Hepatocyte (in vitro differentiated cells): ENCODE results near the gene ZBP1. TPM values are rescaled to one million over a fixed set of nuclear protein-coding genes. Genes with fewer than 3 reads are reported as not detected.

Experiments
- DNase-seq: peaks from one replicate; pipeline ENCODE4 v3.0.0-alpha.2; 2016; ENCODE audit warnings: low spot score
- H2AFZ ChIP-seq: fragments of 200-600 bp; sonication (generic); 2 replicates; pipeline ENCODE4 v1.6.0; 2016; ENCODE audit warnings: antibody characterized with exemption, mild to moderate bottlenecking
- H3K27ac ChIP-seq: fragments of 200-600 bp; sonication (generic); 2 replicates; pipeline ENCODE4 v1.5.1; 2016; ENCODE audit warnings: mild to moderate bottlenecking
- H3K27me3 ChIP-seq: fragments of 200-600 bp; sonication (generic); 2 replicates; pipeline ENCODE4 v1.6.1; 2016
- H3K36me3 ChIP-seq: fragments of 200-600 bp; sonication (generic); replicated peaks from 2 replicates; pipeline ENCODE4 v1.5.1; 2016; ENCODE audit warnings: low read depth; ENCODE audit not compliant: insufficient read depth
- H3K4me1 ChIP-seq: fragments of 200-600 bp; sonication (generic); 2 replicates; pipeline ENCODE4 v1.5.1; 2016; ENCODE audit warnings: mild to moderate bottlenecking, moderate library complexity; ENCODE audit not compliant: insufficient read depth
- H3K4me2 ChIP-seq: fragments of 200-600 bp; sonication (generic); 2 replicates; pipeline ENCODE4 v1.6.0; 2016
- H3K4me3 ChIP-seq: fragments of 200-600 bp; sonication (generic); 2 replicates; pipeline ENCODE4 v1.5.1; 2016; ENCODE audit warnings: mild to moderate bottlenecking
- H3K79me2 ChIP-seq: fragments of 200-600 bp; sonication (generic); 2 replicates; pipeline ENCODE4 v1.6.0; 2017; ENCODE audit warnings: mild to moderate bottlenecking
- H3K9me2 ChIP-seq: fragments of 200-600 bp; sonication (generic); replicated peaks from 2 replicates; pipeline ENCODE4 v1.6.0; 2017; ENCODE audit warnings: mild to moderate bottlenecking; ENCODE audit not compliant: insufficient read depth
- H3K9me3 ChIP-seq: fragments of 200-600 bp; sonication (generic); 2 replicates; pipeline ENCODE4 v1.5.1; 2016; ENCODE audit warnings: low read depth, mild to moderate bottlenecking
- H4K20me1 ChIP-seq: fragments of 200-600 bp; sonication (generic); 2 replicates; pipeline ENCODE4 v1.6.0; 2016; ENCODE audit warnings: mild to moderate bottlenecking; ENCODE audit not compliant: insufficient read depth, poor library complexity, severe bottlenecking
- CTCF ChIP-seq: fragments of 200-600 bp; sonication (generic); IDR thresholded peaks from 2 replicates; pipeline ENCODE4 v1.5.1; 2016; ENCODE audit warnings: antibody characterized with exemption, mild to moderate bottlenecking; ENCODE audit not compliant: poor library complexity
- EZH2 ChIP-seq: fragments of 200-600 bp; sonication (generic); IDR thresholded peaks from 2 replicates; pipeline ENCODE4 v1.6.1; 2016; ENCODE audit warnings: antibody characterized with exemption, mild to moderate bottlenecking, borderline replicate concordance
- EZH2phosphoT487 ChIP-seq: fragments of 200-600 bp; sonication (generic); IDR thresholded peaks from one replicate; pipeline ENCODE4 v1.6.1; 2018; ENCODE audit warnings: antibody characterized with exemption, mild to moderate bottlenecking, low read depth, moderate library complexity; ENCODE audit not compliant: unreplicated experiment, severe bottlenecking
- WGBS: methylation state at CpG from one replicate; pipeline ENCODE4 v1.1.6; 2016; ENCODE audit warnings: low lambda C conversion rate; ENCODE audit errors: missing lambda C conversion rate; 5-methylcytosine and 5-hydroxymethylcytosine counted together
- polyA plus RNA-seq: library from polyadenylated mRNA; unstranded; fragments of >200 nt; fragmentation: Nextera tagmentation; extraction: Ambion mirVana; gene quantifications from 2 replicates; pipeline ENCODE4 v1.2.1, GENCODE V29; 2016
- total RNA-seq: library from RNA; depleted of rRNA; stranded (reverse); fragments of >200 nt; gene quantifications from 2 replicates; pipeline ENCODE4 v1.2.3, GENCODE V29; 2014

Gene ZBP1
- total and polyA plus RNA-seq, 2 experiments from 2014 or later = not detected

- Histone ChIP-seq H3K4me3 (no peak overlapping the region), H3K36me3 (no peaks in the 10 kb centered on the region), H3K79me2 (no peaks in the 10 kb centered on the region), H3K4me2 (no peak overlapping the region), H3K9me3 (no peaks in the 10 kb centered on the region), H4K20me1 (no peaks in the 10 kb centered on the region), H2AFZ (no peak overlapping the region), H3K27me3 (peaks cover 11% of the 10 kb centered on the region), H3K4me1 (peaks cover 16% of the 10 kb centered on the region), H3K27ac (no peak overlapping the region), H3K9me2 (no peaks in the 10 kb centered on the region)
- WGBS = 60% methylated on average over 2 of the region's 2 CpGs
- DNase-seq = no peak
- no peak for TF ChIP-seq CTCF
- TF ChIP-seq EZH2 = no peak
- TF ChIP-seq EZH2phosphoT487 = no peak
Observed at GRCh38 chr20:57576002-57576401, 44.2 kb downstream of the ZBP1 start.

- H3K27me3 ChIP-seq = peaks cover 11% of the 10 kb centered on the region
- no peak overlapping the region for H3K27ac ChIP-seq
- H3K4me1 ChIP-seq = peaks cover 13% of the 10 kb centered on the region
- no peak overlapping the region for H2AFZ ChIP-seq
- H3K4me2 ChIP-seq = no peak overlapping the region
- no peak for TF ChIP-seq EZH2
- TF ChIP-seq CTCF = no peak
- TF ChIP-seq EZH2phosphoT487 = no peak
- H4K20me1 ChIP-seq = no peaks in the 10 kb centered on the region
- H3K9me2 ChIP-seq = no peaks in the 10 kb centered on the region
- H3K4me3 ChIP-seq = no peak overlapping the region
- H3K36me3 ChIP-seq = no peaks in the 10 kb centered on the region
- no peak for DNase-seq
- H3K9me3 ChIP-seq = no peaks in the 10 kb centered on the region
- H3K79me2 ChIP-seq = no peaks in the 10 kb centered on the region
Observed at GRCh38 chr20:57574954-57575353, 45.3 kb downstream of the ZBP1 start.

- Histone ChIP-seq H3K9me2 (no peaks in the 10 kb centered on the region), H3K27ac (no peak overlapping the region), H3K79me2 (no peaks in the 10 kb centered on the region), H4K20me1 (no peaks in the 10 kb centered on the region), H3K27me3 (peaks cover 11% of the 10 kb centered on the region), H3K9me3 (no peaks in the 10 kb centered on the region), H2AFZ (no peak overlapping the region), H3K4me2 (no peak overlapping the region), H3K36me3 (no peaks in the 10 kb centered on the region), H3K4me3 (no peak overlapping the region), H3K4me1 (peaks cover 8% of the 10 kb centered on the region)
- TF ChIP-seq EZH2phosphoT487 = no peak
- TF ChIP-seq CTCF = peak; percentile 24
- 78% methylated on average over 5 of the region's 5 CpGs for WGBS
- no peak for DNase-seq
Observed at GRCh38 chr20:57573894-57574293, 46.3 kb downstream of the ZBP1 start.

- no peaks in the 10 kb centered on the region for H4K20me1 ChIP-seq
- 60% methylated on average over 12 of the region's 12 CpGs for WGBS
- peaks cover 8% of the 10 kb centered on the region for H3K4me1 ChIP-seq
- DNase-seq = no peak
- no peaks in the 10 kb centered on the region for H3K36me3 ChIP-seq
- H3K27me3 ChIP-seq = peaks cover 11% of the 10 kb centered on the region
- no peaks in the 10 kb centered on the region for H3K9me2 ChIP-seq
- H3K4me3 ChIP-seq = no peak overlapping the region
- no peak overlapping the region for H2AFZ ChIP-seq
- H3K27ac ChIP-seq = no peak overlapping the region
- no peaks in the 10 kb centered on the region for H3K9me3 ChIP-seq
- no peak overlapping the region for H3K4me2 ChIP-seq
- TF ChIP-seq CTCF (no peak), EZH2 (no peak), EZH2phosphoT487 (no peak)
- no peaks in the 10 kb centered on the region for H3K79me2 ChIP-seq
Observed at GRCh38 chr20:57573242-57573641, 47.0 kb downstream of the ZBP1 start.
